Measurements from ENCODE around the gene DBF4B. TPM values are rescaled to one million over a fixed set of nuclear protein-coding genes. Genes with fewer than 3 reads are reported as not detected.
A peak's percentile ranks its signal among the peaks of the same experiment; 100 is the strongest.

DBF4B gene
- total and polyA plus RNA-seq, 2 of the 13 experiments (the other 11 are each of a cell fraction or from before 2014, with no cell fraction given) = 11.7 to 13.2 TPM

- TF ChIP-seq, protein P1, sequence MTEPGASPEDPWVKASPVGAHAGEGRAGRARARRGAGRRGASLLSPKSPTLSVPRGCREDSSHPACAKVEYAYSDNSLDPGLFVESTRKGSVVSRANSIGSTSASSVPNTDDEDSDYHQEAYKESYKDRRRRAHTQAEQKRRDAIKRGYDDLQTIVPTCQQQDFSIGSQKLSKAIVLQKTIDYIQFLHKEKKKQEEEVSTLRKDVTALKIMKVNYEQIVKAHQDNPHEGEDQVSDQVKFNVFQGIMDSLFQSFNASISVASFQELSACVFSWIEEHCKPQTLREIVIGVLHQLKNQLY (CRISPR knock-in tag; IDR thresholded peaks at IDR 0.05) = no peak
- peak; percentile 95 for TF ChIP-seq ZNF33B (CRISPR knock-in tag; IDR thresholded peaks at IDR 0.05)
- TF ChIP-seq CEBPB (IDR thresholded peaks at IDR 0.05; ENCODE audit: borderline replicate concordance, low read depth, low read length) = no peak
- peak; percentile 87 for TF ChIP-seq ZNF143 (CRISPR knock-in tag; IDR thresholded peaks at IDR 0.05)
- TF ChIP-seq HNF1A (IDR thresholded peaks at IDR 0.05; ENCODE audit: low read depth) = no peak
- no peak for TF ChIP-seq HNF1A (CRISPR knock-in tag; IDR thresholded peaks at IDR 0.05; ENCODE audit: borderline replicate concordance)
- TF ChIP-seq ZNF12 (CRISPR knock-in tag; IDR thresholded peaks at IDR 0.05) = no peak; the same call in 1 of the 2 replicates
- 0 out of 2 replicates have a peak, but pooled peaks have one; percentile 75 for TF ChIP-seq TBP (CRISPR knock-in tag; IDR thresholded peaks at IDR 0.05)
- peak; percentile 97 for TF ChIP-seq ZFX (CRISPR knock-in tag; IDR thresholded peaks at IDR 0.05; ENCODE audit: low read depth)
- 0 out of 2 replicates have a peak, but pooled peaks have one; percentile 22 for TF ChIP-seq XBP1 (CRISPR knock-in tag; IDR thresholded peaks at IDR 0.05)
- peak; percentile 75; the same call in 1 of the 2 replicates for TF ChIP-seq CREB3 (CRISPR knock-in tag; IDR thresholded peaks at IDR 0.05)
- TF ChIP-seq ATAD3A (CRISPR knock-in tag; IDR thresholded peaks at IDR 0.05) = no peak
- peak; percentile 16; the same call in 1 of the 2 replicates for TF ChIP-seq ZNF121 (CRISPR knock-in tag; IDR thresholded peaks at IDR 0.05)
- no peak for TF ChIP-seq SRF (IDR thresholded peaks at IDR 0.05; ENCODE audit: low read depth, low read length)
- peak; percentile 91 for TF ChIP-seq REPIN1 (CRISPR knock-in tag; IDR thresholded peaks at IDR 0.05; ENCODE audit: borderline replicate concordance, low read depth)
- peak; percentile 91 for TF ChIP-seq ZNF616 (CRISPR knock-in tag; IDR thresholded peaks at IDR 0.05; ENCODE audit: low read depth)
- peak; percentile 98 for TF ChIP-seq NR2C2 (CRISPR knock-in tag; IDR thresholded peaks at IDR 0.05; ENCODE audit: borderline replicate concordance)
- TF ChIP-seq TOPORS (CRISPR knock-in tag; IDR thresholded peaks at IDR 0.05) = peak; percentile 97
- peak; percentile 91; the same call in 1 of the 2 replicates for TF ChIP-seq THYN1 (CRISPR knock-in tag; IDR thresholded peaks at IDR 0.05; ENCODE audit: borderline replicate concordance, low read depth)
- TF ChIP-seq NFYB (CRISPR knock-in tag; IDR thresholded peaks at IDR 0.05) = peak; percentile 41; the same call in 1 of the 2 replicates
- peak; percentile 83 for TF ChIP-seq IRF2 (CRISPR knock-in tag; IDR thresholded peaks at IDR 0.05)
- TF ChIP-seq PAF1 (CRISPR knock-in tag; IDR thresholded peaks at IDR 0.05) = no peak
- peak; percentile 90 for TF ChIP-seq ZNF232 (CRISPR knock-in tag; IDR thresholded peaks at IDR 0.05; ENCODE audit: borderline replicate concordance)
- TF ChIP-seq ZNF878 (CRISPR knock-in tag; IDR thresholded peaks at IDR 0.05) = no peak; the same call in 1 of the 2 replicates
- no peak for TF ChIP-seq KLF15 (CRISPR knock-in tag; IDR thresholded peaks at IDR 0.05; ENCODE audit: borderline replicate concordance)
- TF ChIP-seq ZNF17 (CRISPR knock-in tag; IDR thresholded peaks at IDR 0.05) = no peak
- TF ChIP-seq TBX3 (IDR thresholded peaks at IDR 0.05; ENCODE audit: borderline replicate concordance) = no peak
Observed at GRCh38 chr17:44689477-44690217, 18.8 kb upstream of the DBF4B start, which contains the start of gene CCDC43 (continued).

All from HepG2 (cell line).